HG03196 (cell line): ENCODE results near the gene RANBP17.

Source experiments
- ATAC-seq: cut with Tn5 transposase; IDR thresholded peaks from one replicate; pipeline ENCODE4 v1.9.1; 2021; ENCODE audit not compliant: unreplicated experiment

RANBP17 gene

DNA sequence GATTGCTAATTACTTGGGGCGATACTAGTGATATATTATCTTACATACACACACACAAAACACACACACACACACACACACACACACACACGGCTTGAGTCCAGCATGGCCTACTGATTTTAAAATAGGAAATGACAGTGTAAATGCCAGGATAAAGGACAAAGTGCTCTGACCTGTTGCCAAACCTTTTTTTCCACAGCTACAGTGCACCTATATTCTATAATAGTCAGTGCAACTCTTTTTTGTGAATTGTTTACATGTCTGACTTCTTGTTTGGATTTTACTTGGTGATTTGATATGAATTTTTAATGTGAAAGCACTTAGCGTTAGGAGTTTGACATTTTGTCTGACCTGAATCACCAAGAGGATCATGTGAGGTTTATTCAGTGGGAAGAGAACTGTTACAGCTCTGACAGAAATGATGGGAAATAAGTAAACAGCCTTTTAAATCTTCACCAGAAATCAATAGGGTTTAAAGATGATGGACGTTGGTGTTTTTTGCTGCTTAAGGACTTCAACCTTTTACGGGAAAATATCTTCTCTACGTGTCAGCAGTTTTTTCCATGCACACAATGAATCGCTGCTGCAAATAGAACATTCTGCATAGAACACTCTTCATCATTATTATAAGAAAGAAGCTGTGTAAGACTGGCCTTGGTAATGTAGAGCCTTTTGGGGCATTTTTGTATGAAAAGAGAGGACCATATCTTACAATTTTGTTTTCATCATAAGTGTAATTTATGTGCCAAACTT lies 218.5 kb downstream of the RANBP17 start:
- no peak for ATAC-seq

- ATAC-seq = no peak
These were observed 219.5 kb downstream of the RANBP17 start for GRCh38 chr5:171081319-171081718.

DNA sequence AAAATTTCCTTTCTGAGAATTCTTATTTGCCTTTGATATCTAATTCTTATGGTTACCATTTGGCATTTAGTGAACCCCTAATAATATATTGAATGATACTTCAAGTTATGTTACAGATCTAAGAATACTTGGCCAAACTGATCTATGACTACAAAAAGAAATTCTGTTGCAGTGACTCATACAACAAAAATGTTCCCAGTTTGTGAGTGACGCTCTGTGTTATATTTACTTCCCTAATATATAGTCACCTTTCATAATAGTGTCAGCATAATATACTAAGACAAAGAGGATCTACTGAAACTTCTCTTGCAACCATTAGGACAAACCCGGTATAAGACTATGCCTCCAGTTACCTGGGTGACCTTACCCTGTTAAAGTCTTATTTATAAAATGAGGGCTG lies 230.4 kb downstream of the RANBP17 start:
- no peak for ATAC-seq

DNA sequence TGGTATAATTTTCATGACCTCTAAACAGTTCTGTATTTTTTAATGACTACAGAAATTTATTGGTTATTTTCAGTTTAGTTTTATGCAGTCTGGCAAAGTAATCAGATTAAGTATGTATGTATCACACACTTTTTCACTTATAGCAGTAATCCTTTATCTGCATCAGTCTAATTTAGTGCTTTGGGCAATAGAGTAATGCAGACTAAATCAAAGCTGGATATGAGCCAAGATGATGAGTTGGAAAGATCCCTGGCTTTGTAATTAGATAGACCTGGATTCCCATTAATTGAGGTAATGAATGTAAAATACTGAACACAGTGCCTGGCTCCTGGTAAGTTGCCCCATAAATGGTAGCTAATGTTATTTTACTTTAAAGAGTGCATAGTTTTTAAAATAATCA lies 231.8 kb downstream of the RANBP17 start:
- ATAC-seq = no peak

DNA sequence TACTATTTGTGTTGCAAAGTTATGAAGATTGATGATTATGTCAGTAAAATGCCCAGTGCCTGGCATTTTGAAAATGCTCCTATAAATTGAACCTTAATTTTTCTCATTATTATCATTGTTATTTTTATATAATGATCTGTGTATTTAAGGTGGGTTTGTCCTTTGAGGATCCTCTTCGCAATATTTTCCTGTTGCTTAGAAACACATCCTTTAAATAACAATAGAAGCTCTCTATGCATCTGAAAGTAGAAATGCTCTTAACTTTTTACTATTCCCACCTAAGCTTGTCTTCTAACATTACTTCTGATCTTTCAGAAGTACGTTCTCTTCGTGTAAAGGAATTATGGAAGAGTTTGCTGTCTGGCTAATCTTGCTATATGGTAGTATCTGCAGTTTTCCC lies 232.5 kb downstream of the RANBP17 start:
- ATAC-seq = no peak

DNA sequence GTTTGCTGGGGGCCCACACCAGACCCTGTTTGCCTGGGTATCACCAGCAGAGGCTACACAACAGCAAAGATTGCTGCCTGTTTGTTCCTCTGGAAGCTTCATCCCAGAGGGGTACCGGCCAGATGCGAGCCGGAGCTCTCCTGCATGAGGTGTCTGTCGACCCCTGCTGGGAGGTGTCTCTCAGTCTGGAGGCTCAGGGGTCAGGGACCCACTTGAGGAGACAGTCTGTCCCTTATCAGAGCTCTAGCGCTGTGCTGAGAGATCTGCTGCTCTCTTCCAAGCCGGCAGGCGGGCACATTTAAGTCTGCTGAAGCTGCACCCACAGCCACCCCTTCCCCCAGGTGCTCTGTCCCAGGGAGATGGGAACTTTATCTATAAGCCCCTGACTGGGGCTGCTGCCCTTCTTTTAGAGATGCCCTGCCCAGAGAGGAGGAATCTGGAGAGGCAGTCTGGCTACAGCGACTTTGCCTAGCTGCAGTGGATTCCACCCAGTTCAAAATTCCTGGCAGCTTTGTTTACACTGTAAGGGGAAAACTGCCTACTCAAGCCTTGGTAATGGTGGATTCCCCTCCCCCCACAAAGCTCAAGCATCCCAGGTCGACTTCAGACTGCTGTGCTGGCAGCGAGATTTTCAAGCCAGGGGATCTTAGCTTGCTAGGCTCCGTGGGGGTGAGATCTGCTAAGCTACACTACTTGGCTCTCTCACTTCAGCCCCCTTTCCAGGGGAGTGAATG lies 241.2 kb downstream of the RANBP17 start:
- no peak for ATAC-seq

GRCh38 chr5:171107669-171108068 lies 245.9 kb downstream of the RANBP17 start:
- no peak for ATAC-seq

- ATAC-seq = no peak
These were observed 253.7 kb downstream of the RANBP17 start for GRCh38 chr5:171115519-171115918.

GRCh38 chr5:171116719-171117118 lies 254.9 kb downstream of the RANBP17 start:
- ATAC-seq = no peak

GRCh38 chr5:171120986-171121622 lies 259.3 kb downstream of the RANBP17 start:
- ATAC-seq = no peak

GRCh38 chr5:171121638-171122037 lies 259.8 kb downstream of the RANBP17 start:
- ATAC-seq = no peak

- ATAC-seq = no peak
These were observed 260.6 kb downstream of the RANBP17 start for GRCh38 chr5:171122372-171122771.

DNA sequence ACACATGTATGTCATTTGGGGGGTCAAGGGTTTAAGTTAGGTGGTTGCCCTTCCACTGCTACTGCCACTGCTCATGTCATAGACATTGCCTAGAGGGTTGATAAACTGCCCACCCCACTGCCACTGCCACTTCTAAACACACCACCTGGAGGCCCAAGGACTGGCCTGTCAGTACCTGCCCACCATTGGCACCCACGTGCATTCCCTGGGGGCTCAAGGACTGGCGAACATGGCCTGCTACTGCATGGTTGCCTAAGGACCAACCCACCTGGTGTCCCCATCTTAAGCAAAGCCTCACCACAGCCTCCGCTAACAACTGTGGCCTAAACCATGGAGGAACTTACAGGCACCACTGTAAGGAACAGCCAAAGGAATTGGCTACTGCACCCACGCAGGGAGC lies 261.6 kb downstream of the RANBP17 start:
- ATAC-seq = no peak

- ATAC-seq = no peak
These were observed 265.5 kb downstream of the RANBP17 start for GRCh38 chr5:171127314-171127713.

- ATAC-seq = no peak
These were observed 266.3 kb downstream of the RANBP17 start for GRCh38 chr5:171128136-171128535.

- no peak for ATAC-seq
These were observed 267.5 kb downstream of the RANBP17 start for GRCh38 chr5:171129308-171129707.

GRCh38 chr5:171131497-171131896 lies 269.7 kb downstream of the RANBP17 start:
- no peak for ATAC-seq

- no peak for ATAC-seq
These were observed 276.1 kb downstream of the RANBP17 start for GRCh38 chr5:171137768-171138525.

DNA sequence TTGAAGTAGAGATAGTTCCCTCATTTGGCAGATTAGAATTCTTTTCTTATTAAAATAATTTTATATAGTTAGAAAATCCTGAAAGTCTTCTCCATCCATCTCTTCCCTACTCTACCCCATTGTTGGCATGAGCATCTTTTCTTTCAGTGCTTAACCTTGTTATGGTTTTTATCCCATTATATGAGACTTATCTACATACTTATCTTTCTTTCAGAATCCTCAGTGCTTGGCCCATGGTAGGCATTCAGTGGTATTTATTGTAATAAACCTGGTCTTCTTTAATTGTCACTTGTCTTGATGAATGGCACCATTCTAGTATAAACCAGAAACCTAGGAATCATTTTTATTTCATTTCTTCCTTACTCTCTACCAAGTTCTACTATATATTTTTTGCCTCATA lies 277.4 kb downstream of the RANBP17 start:
- ATAC-seq = no peak

GRCh38 chr5:171142617-171143016 lies 280.8 kb downstream of the RANBP17 start:
- no peak for ATAC-seq

DNA sequence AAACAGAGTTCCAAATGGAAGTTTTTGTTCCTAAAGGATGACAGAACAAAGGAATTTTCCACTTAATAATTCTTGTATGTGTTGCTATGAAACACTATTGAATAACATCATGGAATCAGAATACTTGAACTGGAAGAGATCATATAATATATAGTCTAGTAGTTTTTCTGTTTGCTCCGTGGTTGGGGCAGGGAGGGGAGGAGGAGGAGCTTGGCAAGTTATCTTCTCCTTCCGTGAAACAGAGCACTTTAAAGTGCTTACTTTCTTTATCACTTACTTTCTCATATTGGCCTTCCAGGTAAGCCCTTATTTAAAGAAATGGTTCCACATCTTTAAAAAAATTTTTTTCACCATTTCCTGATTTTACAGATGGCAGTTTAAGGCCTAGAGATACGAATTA lies 281.4 kb downstream of the RANBP17 start:
- no peak for ATAC-seq
